ELR (cell line): ENCODE measurements around the gene HIF3A.
A peak's percentile ranks its signal among the peaks of the same experiment; 100 is the strongest.
"Not testable (repeated sequence)": the region's sequence is repeated elsewhere in the genome, so short reads cannot be mapped to it uniquely, and the experiment has no call there.

Source experiments
- DNase-seq: peaks from one replicate; pipeline ENCODE4 v3.0.0-alpha.2; 2015; ENCODE audit warnings: low read depth

Gene HIF3A

GRCh38 chr19:46357846-46358583 is 61.2 kb downstream of the HIF3A start:
- peak; percentile 65 for DNase-seq

- DNase-seq: no peak
Observed at GRCh38 chr19:46361915-46362314, 65.1 kb downstream of the HIF3A start.

GRCh38 chr19:46364359-46364758 is 67.5 kb downstream of the HIF3A start:
- DNase-seq: no peak

GRCh38 chr19:46365561-46365960 is 68.7 kb downstream of the HIF3A start:
- DNase-seq: no peak

- DNase-seq: no peak
Observed at GRCh38 chr19:46366620-46367292, 69.9 kb downstream of the HIF3A start.

GRCh38 chr19:46367426-46367825 is 70.6 kb downstream of the HIF3A start:
- no peak for DNase-seq

- no peak for DNase-seq
Observed at GRCh38 chr19:46368116-46368515, 71.3 kb downstream of the HIF3A start.

- no peak for DNase-seq
Observed at GRCh38 chr19:46369817-46370216, 73.0 kb downstream of the HIF3A start.

- no peak for DNase-seq
Observed at GRCh38 chr19:46371371-46371901, 74.6 kb downstream of the HIF3A start.

GRCh38 chr19:46372901-46373490 is 76.2 kb downstream of the HIF3A start:
- DNase-seq: no peak

- peak; percentile 31 for DNase-seq
Observed at GRCh38 chr19:46373491-46374359, 76.9 kb downstream of the HIF3A start.

GRCh38 chr19:46374536-46375475 is 78.0 kb downstream of the HIF3A start:
- DNase-seq: no peak

GRCh38 chr19:46375476-46376067 is 78.7 kb downstream of the HIF3A start:
- DNase-seq: not testable (repeated sequence)

GRCh38 chr19:46376241-46377153 is 79.7 kb downstream of the HIF3A start:
- no peak for DNase-seq

GRCh38 chr19:46378268-46378667 is 81.4 kb downstream of the HIF3A start:
- DNase-seq: no peak

GRCh38 chr19:46380690-46381089 is 83.8 kb downstream of the HIF3A start:
- DNase-seq: no peak

- no peak for DNase-seq
Observed at GRCh38 chr19:46381346-46381745, 84.5 kb downstream of the HIF3A start.

GRCh38 chr19:46381756-46382345 is 85.0 kb downstream of the HIF3A start:
- no peak for DNase-seq
